HG02852 (cell line): ENCODE measurements around the gene NFATC2.

Experiments
- ATAC-seq: cut with Tn5 transposase; IDR thresholded peaks from one replicate; pipeline ENCODE4 v1.9.1; 2021; ENCODE audit warnings: mild to moderate bottlenecking, moderate library complexity; ENCODE audit not compliant: unreplicated experiment

NFATC2 gene

DNA sequence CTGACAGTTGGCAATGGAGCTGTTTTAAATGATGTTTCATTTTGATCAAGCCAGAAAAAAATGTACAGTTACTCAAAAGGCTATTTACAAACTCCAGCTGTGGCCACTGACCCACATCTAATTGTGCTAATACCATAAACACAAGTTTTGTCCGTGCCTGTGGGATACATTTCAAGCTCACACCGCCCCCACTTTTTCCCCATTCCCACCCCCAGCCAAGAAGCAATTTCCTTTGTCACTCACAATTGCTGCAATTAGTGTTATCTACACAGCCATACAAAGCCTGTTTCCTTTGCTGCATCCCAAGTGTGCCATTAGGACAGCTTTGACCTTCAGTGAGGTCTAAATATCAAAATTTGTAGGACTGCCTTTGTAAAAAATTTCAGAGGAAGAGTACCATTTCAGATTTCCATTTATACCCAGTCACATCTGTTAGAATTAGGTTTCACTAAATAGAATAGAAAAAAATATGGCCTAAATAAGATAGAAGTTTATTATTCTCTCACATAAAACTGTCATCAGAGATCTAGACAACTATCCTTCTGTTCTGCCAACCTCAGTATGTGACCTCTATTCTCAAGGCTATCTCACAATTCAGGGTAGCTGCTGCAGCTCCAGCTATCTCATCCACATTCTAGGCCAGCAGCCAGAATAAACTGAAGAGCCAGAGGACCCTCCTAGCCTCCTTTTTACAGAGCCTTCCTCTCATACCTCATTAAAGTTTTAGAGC, 202.6 kb downstream of the NFATC2 start:
- no peak for ATAC-seq

DNA sequence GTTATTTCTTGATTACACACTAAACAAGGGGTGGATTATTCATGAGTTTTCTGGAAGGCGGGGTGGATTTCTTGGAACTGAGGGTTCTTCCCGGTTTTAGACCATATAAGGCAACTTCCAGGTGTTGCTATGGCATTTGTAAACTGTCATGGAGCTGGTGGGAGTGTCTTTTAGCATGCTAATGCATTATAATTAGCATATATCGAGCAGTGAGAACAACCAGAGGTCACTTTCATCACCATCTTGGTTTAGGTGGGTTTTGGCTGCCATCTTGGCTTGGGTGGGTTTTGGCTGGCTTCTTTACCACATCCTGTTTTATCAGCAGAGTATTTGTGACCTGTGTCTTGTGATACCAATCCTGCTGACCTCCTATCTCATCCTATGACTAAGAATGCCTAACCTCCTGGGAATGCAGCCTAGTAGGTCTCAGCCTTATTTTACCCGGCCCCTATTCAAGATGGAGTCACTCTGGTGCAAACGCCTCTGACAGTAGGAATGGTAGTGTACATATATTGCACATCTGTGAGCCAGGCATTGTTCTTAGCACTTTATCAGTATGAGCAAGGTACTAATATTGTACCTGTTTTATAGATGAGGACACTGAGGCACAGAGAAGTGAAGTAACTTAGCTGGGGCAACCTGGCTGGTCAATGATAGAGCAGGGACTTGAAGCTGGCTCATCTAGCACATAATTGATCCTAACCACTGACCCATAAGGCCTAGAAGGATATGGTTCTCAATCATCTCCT, 203.7 kb downstream of the NFATC2 start:
- ATAC-seq = no peak

DNA sequence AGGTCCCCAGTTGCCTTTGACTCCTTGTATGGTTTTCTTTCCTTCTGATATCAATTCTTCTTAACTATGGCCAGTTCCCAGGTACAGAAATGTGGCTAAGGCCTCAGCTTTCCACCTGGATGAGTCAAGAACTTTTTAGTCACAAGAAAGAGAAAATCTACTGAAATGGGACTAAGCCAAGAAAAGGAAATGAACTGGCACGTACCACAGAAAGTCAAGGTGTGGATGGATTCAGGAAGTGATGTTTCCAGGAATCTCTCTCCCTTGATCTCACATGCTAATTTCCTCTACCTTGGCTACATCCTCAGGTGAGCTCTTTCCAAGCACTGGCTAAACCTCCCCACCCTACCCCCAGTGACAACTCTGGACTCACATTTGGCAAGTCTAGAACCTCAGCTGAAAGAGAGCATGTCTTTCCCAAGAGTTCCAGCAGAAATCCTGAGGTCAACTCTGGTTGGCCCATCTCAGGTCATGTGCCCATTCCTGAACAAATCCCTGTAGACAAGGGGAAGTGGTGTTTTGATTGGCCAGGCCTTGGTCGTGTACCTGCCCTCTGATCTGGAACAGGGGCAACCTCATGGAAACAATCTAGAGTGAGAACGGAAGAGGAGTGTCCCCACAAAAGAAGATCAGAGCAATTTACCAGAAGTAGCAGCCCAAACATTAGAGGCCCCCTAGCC, 205.3 kb downstream of the NFATC2 start:
- no peak for ATAC-seq
